ENCODE results near the gene MACROH2A1. TPM values are rescaled to one million over a fixed set of nuclear protein-coding genes. Genes with fewer than 3 reads are reported as not detected.

The MACROH2A1 gene
- total and polyA plus RNA-seq, 2 experiments from 2014 or later = 64.9 to 81.6 TPM

- Histone ChIP-seq H3K4me3 (no peak overlapping the region), H3F3A (replicated peaks; ENCODE audit: low read depth) (no peaks in the 10 kb centered on the region), H2AFZ (no peak overlapping the region), H4K20me1 (replicated peaks; ENCODE audit: insufficient read depth) (no peaks in the 10 kb centered on the region), H3K27ac (ENCODE audit: low read depth) (no peak overlapping the region), H3K9me2 (ENCODE audit: insufficient read depth) (no peaks in the 10 kb centered on the region), H3K27me3 (ENCODE audit: insufficient read depth) (no peaks in the 10 kb centered on the region), H3K4me2 (no peak overlapping the region), H3K36me3 (ENCODE audit: insufficient read depth) (no peaks in the 10 kb centered on the region), H3K79me2 (replicated peaks; ENCODE audit: insufficient read depth) (no peaks in the 10 kb centered on the region), H3K4me1 (ENCODE audit: insufficient read depth) (no peaks in the 10 kb centered on the region)
- H3K9me3 Mint-ChIP-seq = 0 out of 3 replicates have a peak, but pooled peaks cover 3% of the 10 kb centered on the region
- peaks cover 9% of the 10 kb centered on the region for H3K27me3 Mint-ChIP-seq (ENCODE audit: insufficient read depth, low read depth, poor library complexity)
- ATAC-seq (peak; percentile 64), DNase-seq (ENCODE audit: low spot score) (no peak)
- no peak overlapping the region for H3K4me3 Mint-ChIP-seq
- TF ChIP-seq ETS1 (IDR thresholded peaks at IDR 0.05) (no peak), CREB1 (CRISPR knock-in tag; IDR thresholded peaks at IDR 0.05; ENCODE audit: low read depth) (no peak)
- H3K36me3 Mint-ChIP-seq (ENCODE audit: low read depth) = no peaks in the 10 kb centered on the region
- H3K4me1 Mint-ChIP-seq = peaks cover 18% of the 10 kb centered on the region
- H3K27ac Mint-ChIP-seq = no peak overlapping the region
Measured at GRCh38 chr5:135443161-135443960, 44.3 kb upstream of the MACROH2A1 start.

GRCh38 chr5:135442431-135443160 is 43.6 kb upstream of the MACROH2A1 start:
- H3K27me3 ChIP-seq (ENCODE audit: insufficient read depth) = no peaks in the 10 kb centered on the region
- no peak overlapping the region for H3K4me3 Mint-ChIP-seq
- H3K9me3 Mint-ChIP-seq = 0 out of 3 replicates have a peak, but pooled peaks cover 3% of the 10 kb centered on the region
- H3K9me2 ChIP-seq (ENCODE audit: insufficient read depth) = no peaks in the 10 kb centered on the region
- H3K4me2 ChIP-seq = no peak overlapping the region
- no peaks in the 10 kb centered on the region for H3K79me2 ChIP-seq (replicated peaks; ENCODE audit: insufficient read depth)
- H3F3A ChIP-seq (replicated peaks; ENCODE audit: low read depth) = no peaks in the 10 kb centered on the region
- no peak overlapping the region for H3K27ac Mint-ChIP-seq
- no peaks in the 10 kb centered on the region for H3K4me1 ChIP-seq (ENCODE audit: insufficient read depth)
- H3K4me3 ChIP-seq = no peak overlapping the region
- H3K36me3 Mint-ChIP-seq (ENCODE audit: low read depth) = no peaks in the 10 kb centered on the region
- no peak overlapping the region for H2AFZ ChIP-seq
- no peaks in the 10 kb centered on the region for H4K20me1 ChIP-seq (replicated peaks; ENCODE audit: insufficient read depth)
- H3K27ac ChIP-seq (ENCODE audit: low read depth) = no peak overlapping the region
- H3K36me3 ChIP-seq (ENCODE audit: insufficient read depth) = no peaks in the 10 kb centered on the region
- DNase-seq (ENCODE audit: low spot score) (no peak), ATAC-seq (no peak)
- peaks cover 13% of the 10 kb centered on the region for H3K4me1 Mint-ChIP-seq
- H3K27me3 Mint-ChIP-seq (ENCODE audit: insufficient read depth, low read depth, poor library complexity) = peaks cover 9% of the 10 kb centered on the region
- TF ChIP-seq REST (IDR thresholded peaks at IDR 0.05; ENCODE audit: unreplicated experiment) = no peak
- no peak for TF ChIP-seq ETS1 (IDR thresholded peaks at IDR 0.05)
- no peak for TF ChIP-seq STAT1 (IDR thresholded peaks at IDR 0.05; ENCODE audit: unreplicated experiment)
- TF ChIP-seq JUNB (IDR thresholded peaks at IDR 0.05; ENCODE audit: unreplicated experiment) = no peak
- TF ChIP-seq POLR2AphosphoS5 (IDR thresholded peaks at IDR 0.05; ENCODE audit: low read depth) = no peak
- no peak for TF ChIP-seq ZNF331 (CRISPR knock-in tag; IDR thresholded peaks at IDR 0.05; ENCODE audit: low read depth)

Measured in GM23338 (cell line).